Epithelial cell of alveolus of lung (primary cell): ENCODE measurements around the gene LYRM4. TPM values are rescaled to one million over a fixed set of nuclear protein-coding genes. Genes with fewer than 3 reads are reported as not detected.

Experiments
- total RNA-seq: library from RNA; depleted of rRNA; stranded (reverse); fragments of >200 nt; gene quantifications from 2 replicates; pipeline ENCODE4 v1.2.1, GENCODE V29; 2015

LYRM4 gene
- total RNA-seq, result 22.6 and 26.6 TPM in 2 replicates

DNA sequence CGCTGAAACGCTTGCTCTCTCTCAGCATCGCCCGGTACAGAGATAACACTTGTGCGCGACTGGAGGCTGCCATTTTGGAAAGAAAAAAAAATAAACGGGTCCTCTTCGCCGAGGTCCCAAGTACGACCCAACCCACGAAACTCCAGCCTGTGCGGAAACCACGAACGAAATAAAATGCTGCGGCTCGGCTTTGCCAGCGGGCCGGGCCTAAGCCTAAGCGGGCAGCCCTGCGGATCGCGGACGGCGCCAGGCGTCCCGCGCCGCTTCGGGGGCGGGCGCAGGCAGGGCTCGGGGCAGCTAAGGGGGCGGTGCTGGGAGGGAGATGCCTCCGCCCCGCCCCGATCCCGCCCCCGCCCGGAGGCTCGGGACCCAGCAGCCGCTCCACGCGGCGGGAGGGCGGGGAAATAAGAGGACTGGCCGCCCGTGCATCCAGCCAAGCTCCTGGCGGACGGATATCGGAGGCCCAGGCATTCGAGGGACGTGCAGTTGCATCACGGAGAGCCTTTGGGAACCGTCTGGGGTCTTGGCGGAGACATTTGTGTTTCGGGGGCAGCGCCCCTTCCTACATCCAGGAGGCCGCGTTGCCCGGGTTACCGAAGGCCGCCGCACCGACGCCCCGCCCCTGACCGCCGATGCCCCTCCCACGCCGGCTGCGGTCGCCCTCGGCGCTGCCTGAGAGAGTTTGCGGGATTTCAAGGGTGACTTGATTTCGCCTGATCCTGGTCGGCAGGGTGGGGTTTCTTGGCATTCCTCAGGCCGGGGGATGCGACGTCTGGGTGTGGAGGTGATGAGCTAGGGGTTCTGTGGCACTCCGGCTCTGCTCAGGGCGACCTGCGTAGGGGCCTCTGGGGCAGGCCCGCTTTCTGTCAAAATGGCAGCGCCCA, at the start of gene LYRM4, which contains the start of gene FARS2:
LYRM4 (minus strand) TSS at position 290 of the 884 bp plus-strand sequence; CDS start at position 73, 217 bp downstream.
FARS2 (plus strand) TSS at position 853 of the 884 bp plus-strand sequence.

DNA sequence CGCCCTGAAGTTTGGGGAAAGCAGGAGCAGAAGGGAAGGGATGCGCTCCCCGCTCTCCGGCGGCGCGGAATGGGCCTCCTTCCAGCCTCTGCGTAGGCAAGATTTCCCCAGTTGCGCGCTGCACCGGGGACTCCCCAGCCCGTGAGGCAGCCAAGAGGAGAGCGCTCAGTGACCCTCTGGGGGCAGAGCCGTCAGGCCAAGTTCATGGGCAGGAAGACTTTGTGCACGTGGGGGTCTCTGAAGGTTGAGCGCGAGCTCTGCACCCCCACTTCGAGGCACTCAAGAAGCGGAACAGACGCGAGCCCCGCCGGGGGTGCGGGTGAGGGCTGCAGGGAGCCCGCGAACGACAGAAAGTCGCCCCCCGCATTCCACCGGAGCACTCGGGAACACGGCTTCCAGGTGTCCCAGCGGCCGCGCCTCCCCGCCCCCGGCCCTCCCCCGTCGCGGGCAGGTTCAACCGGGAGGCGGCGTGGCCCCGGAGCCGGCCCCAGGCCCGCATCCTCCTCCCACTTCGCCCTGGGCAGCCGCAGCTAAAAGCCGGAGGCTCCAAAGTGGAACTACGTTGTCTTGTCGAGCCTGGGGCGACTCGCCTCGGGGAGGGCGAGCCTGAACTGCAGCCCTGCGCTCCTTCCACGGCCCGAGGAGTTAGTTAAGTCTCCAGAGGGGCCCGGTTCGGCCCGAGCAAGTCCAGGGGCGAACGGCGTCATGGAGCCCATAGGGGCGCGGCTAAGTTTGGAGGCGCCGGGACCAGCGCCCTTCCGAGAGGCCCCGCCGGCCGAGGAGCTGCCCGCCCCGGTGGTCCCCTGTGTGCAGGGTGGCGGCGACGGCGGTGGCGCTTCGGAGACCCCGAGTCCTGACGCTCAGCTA, 175.7 kb downstream of the LYRM4 start, which contains the start of gene PPP1R3G:
PPP1R3G (plus strand) TSS at position 561 of the 867 bp plus-strand sequence; CDS start at position 706, 145 bp downstream.

Other genes with a start within 250 kb of the LYRM4 start
- 0.65 and 0.96 TPM in 2 replicates for gene PPP1R3G, start 175.6 kb downstream of the LYRM4 start, total RNA-seq
- gene FARS2, start 563 bp upstream of the LYRM4 start, total RNA-seq, result 7.2 and 12.4 TPM in 2 replicates